Brain microvascular endothelial cell (primary cell): ENCODE measurements around the gene JAGN1.

Experiments used
- DNase-seq: peaks from one replicate; pipeline ENCODE4 v3.0.0-alpha.2; 2020
- H3K27ac ChIP-seq: fragments of 250-450 bp; sonication (Bioruptor Pico); 2 replicates; pipeline ENCODE4 v1.5.1; 2020; ENCODE audit warnings: mild to moderate bottlenecking, moderate library complexity
- H3K27me3 ChIP-seq: fragments of 250-450 bp; sonication (Bioruptor Pico); replicated peaks from 2 replicates; pipeline ENCODE4 v1.5.1; 2020; ENCODE audit warnings: mild to moderate bottlenecking
- H3K36me3 ChIP-seq: fragments of 250-450 bp; sonication (Bioruptor Pico); replicated peaks from 2 replicates; pipeline ENCODE4 v1.5.1; 2020; ENCODE audit warnings: mild to moderate bottlenecking
- H3K4me3 ChIP-seq: 2 replicates; pipeline ENCODE4 v1.5.1; 2011; ENCODE audit warnings: low read depth, mild to moderate bottlenecking, control low read depth, low read length, moderate library complexity
- in situ Hi-C: cut with HindIII; loops from 2 replicates; pipeline ENCODE4 v1.10.0; 2017; ENCODE audit warnings: low sequenced_read_pairs, low pct_ligation_motif_present
- TF ChIP-seq, protein P1 (sequence below): IDR thresholded peaks from 2 replicates; pipeline ENCODE4 v1.5.1; 2011; ENCODE audit warnings: low read depth, mild to moderate bottlenecking, moderate library complexity, low read length, control low read depth, inconsistent platforms; ENCODE audit errors: missing control alignments

Gene JAGN1

DNA sequence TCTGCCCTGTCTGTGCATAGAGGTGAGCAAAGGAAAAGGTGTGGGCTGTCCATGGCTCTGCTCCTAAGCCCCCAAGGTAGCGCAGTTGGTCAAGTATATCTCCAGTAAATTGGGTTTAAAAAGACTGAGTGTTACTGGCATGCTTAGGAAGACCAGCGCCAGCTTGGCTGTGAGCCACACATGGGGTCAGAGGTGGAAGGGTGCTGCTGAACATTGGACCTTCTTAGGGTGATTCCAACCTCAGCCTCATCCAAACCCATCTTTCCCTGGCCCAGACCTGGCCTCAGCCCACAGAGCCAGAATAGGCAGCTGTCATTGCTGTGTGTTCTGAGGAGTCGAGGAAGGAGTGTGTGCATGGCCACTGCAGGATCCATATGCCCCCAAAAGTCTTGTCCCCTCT, 17.9 kb downstream of the JAGN1 start:
- in situ Hi-C loops = no loop called here
- no peak overlapping the region for H3K27ac ChIP-seq
- no peaks in the 10 kb centered on the region for H3K36me3 ChIP-seq
- no peak for DNase-seq
- TF ChIP-seq, protein P1, sequence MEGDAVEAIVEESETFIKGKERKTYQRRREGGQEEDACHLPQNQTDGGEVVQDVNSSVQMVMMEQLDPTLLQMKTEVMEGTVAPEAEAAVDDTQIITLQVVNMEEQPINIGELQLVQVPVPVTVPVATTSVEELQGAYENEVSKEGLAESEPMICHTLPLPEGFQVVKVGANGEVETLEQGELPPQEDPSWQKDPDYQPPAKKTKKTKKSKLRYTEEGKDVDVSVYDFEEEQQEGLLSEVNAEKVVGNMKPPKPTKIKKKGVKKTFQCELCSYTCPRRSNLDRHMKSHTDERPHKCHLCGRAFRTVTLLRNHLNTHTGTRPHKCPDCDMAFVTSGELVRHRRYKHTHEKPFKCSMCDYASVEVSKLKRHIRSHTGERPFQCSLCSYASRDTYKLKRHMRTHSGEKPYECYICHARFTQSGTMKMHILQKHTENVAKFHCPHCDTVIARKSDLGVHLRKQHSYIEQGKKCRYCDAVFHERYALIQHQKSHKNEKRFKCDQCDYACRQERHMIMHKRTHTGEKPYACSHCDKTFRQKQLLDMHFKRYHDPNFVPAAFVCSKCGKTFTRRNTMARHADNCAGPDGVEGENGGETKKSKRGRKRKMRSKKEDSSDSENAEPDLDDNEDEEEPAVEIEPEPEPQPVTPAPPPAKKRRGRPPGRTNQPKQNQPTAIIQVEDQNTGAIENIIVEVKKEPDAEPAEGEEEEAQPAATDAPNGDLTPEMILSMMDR = no peak
- H3K27me3 ChIP-seq = no peaks in the 10 kb centered on the region
- no peak overlapping the region for H3K4me3 ChIP-seq

DNA sequence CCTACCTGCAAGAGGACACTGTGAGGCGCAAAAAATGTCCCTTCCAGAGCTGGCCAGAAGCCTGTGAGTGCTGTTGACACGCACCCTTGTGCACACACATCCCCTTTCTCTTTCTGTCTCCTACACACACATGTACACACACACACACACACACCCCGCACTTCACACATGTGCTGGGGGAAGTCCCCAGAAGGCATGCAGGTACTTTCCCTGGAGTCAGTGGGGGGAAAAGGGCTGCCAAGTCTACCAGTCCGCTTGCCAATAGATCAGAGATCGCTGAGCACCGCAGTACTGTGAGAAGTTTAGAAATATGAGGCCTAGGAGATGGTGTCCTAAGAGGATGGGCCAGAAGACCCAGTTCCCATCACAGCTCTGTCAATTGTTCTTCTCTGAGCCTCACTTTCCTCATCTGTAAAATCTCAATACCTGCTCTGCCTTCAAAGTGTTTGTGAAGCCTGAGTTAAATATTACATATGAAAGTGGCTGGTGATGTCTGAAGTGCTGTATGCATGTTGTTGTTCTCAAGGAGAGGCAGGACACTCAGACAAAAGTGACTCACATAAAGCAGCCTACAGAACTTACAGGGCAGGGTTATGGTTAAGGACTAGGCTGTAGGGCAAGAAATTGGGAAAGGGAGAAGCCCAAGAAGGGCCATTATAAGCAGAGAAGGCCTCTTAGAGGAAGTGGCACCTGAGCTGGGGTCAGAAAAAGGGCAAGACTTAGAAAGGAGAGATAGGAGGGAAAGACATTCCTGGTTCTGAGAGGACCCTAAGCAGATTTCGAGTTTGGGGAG, 19.0 kb downstream of the JAGN1 start:
- H3K27me3 ChIP-seq = no peaks in the 10 kb centered on the region
- no peak overlapping the region for H3K27ac ChIP-seq
- TF ChIP-seq, protein P1 = no peak
- DNase-seq = no peak
- no peaks in the 10 kb centered on the region for H3K36me3 ChIP-seq
- H3K4me3 ChIP-seq = no peak overlapping the region
- in situ Hi-C loops = no loop called here

DNA sequence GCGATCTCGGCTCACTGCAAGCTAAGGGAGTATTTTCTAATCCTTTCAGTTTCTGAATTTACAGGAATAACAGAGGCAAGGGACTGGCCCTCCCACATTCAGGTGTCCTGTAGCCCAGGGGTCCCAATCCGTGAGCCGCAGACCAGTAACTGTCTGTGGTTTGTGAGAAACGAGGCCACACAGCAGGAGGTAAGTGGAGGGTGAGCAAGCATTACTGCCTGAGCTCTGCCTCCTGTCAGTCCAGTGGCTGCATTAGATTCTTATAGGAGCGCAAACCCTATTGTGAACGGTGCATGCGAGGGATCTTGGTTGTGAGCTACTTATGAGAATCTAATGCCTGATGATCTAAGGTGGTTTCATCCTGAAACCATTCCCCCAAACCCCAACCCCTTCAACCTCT, 21.5 kb downstream of the JAGN1 start:
- H3K27ac ChIP-seq = no peak overlapping the region
- H3K36me3 ChIP-seq = no peaks in the 10 kb centered on the region
- no peak overlapping the region for H3K4me3 ChIP-seq
- in situ Hi-C loops = no loop called here
- TF ChIP-seq, protein P1 = no peak
- DNase-seq = peak; percentile 18
- H3K27me3 ChIP-seq = no peaks in the 10 kb centered on the region

- in situ Hi-C loops = no loop called here
- DNase-seq = peak; percentile 82
Observed at GRCh38 chr3:9912294-9912935, 22.0 kb downstream of the JAGN1 start.

DNA sequence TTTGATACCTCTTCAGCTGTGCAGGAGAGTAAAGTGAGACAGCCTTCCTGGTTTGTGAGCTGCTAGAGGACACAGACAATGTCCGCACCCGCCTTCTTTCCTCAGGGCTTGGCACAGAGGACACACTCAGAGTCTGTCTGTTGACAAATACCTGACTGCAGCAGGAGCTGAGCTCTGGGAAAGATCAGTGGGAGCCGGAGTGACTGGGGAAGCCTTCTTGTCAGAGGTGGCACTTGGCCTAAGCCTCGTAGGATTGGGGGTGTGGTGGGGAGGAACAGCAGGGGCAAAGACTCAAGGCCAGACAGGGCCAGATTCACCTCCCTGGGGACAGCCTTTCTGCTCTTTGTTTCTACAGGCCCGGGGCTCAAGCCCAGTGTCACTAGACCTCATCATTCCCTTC, 23.2 kb downstream of the JAGN1 start:
- no peak for DNase-seq
- H3K36me3 ChIP-seq = no peaks in the 10 kb centered on the region
- no peaks in the 10 kb centered on the region for H3K27me3 ChIP-seq
- TF ChIP-seq, protein P1 = no peak
- no peak overlapping the region for H3K27ac ChIP-seq
- in situ Hi-C loops = no loop called here
- H3K4me3 ChIP-seq = no peak overlapping the region

More at GRCh38 chr3:9912294-9912935, 22.0 kb downstream of the JAGN1 start:
- H3K27ac ChIP-seq = no peak overlapping the region
- TF ChIP-seq, protein P1 = no peak
- no peaks in the 10 kb centered on the region for H3K27me3 ChIP-seq
- no peaks in the 10 kb centered on the region for H3K36me3 ChIP-seq
- no peak overlapping the region for H3K4me3 ChIP-seq
